Measurements from ENCODE around the gene GKAP1. TPM values are rescaled to one million over a fixed set of nuclear protein-coding genes. Genes with fewer than 3 reads are reported as not detected.

The GKAP1 gene
- total RNA-seq, 1 donor from 2014 or later = 3.5 TPM

DNA sequence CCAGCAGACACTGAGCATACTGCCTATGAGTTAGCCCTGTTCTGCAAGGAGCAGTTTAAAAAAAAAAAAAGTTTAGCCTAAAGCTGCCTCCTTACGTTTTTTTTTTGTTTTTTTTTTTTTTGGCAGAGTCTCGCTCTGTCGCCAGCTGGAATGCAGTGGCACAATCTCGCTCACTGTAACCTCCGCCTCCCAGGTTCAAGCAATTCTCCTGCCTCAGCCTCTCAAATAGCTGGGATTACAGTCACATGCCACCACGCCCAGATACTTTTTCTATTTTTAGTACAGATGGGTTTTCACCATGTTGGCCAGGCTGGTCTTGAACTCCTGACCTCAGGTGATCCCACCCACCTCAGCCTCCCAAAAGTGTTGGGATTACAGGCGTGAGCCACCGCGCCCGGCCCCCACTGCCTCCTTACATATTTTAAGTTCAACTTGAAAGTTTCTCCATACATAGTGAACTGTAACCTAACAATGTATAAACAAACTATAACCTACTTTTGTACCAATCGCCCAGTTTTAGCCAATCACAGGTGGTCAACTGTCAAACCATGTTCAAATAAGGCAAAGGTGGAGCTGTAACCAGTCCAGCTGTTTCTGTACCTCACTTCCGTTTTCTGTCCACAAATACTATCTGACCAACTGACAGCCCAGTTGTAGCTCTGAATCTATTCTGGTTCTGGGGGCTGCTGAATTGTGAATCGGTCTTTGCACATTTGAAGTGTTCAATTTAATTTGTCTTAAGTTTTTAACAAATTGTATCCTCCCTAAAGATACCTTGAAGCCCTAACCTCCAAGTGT lies 17.1 kb downstream of the GKAP1 start:
- no peak overlapping the region for H3K27ac Mint-ChIP-seq (ENCODE audit: unreplicated experiment)
- no peak overlapping the region for H3K4me3 Mint-ChIP-seq (ENCODE audit: unreplicated experiment)
- no peak for DNase-seq (ENCODE audit: low spot score)
- H3K4me1 Mint-ChIP-seq (ENCODE audit: unreplicated experiment) = no peaks in the 10 kb centered on the region
- no peaks in the 10 kb centered on the region for H3K27me3 Mint-ChIP-seq (ENCODE audit: unreplicated experiment)
- no peak for TF ChIP-seq CTCF (IDR thresholded peaks at IDR 0.05; ENCODE audit: unreplicated experiment)
- peaks cover 7% of the 10 kb centered on the region for H3K36me3 Mint-ChIP-seq (ENCODE audit: low read depth, unreplicated experiment)
- H3K9me3 Mint-ChIP-seq (ENCODE audit: unreplicated experiment) = no peaks in the 10 kb centered on the region

DNA sequence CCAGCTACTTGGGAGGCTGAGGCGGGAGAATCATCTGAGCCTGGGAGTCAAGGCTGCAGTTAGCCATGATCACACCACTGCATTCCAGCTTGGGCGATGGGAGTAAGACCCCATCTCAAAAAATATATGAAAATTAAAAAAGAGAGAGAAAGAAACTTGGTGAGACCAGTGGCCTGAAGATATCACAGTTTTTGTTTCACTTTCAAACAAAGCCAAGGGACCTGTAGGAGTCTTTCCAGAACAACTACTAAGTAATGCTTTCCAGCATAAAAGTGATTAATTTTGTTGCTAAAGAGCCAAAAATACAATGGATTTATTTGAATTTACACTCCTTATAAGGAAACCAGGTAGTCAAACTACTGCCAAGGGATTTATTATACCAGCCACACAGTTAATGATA lies 23.5 kb downstream of the GKAP1 start:
- Mint-ChIP-seq H3K9me3 (ENCODE audit: unreplicated experiment) (no peaks in the 10 kb centered on the region), H3K4me1 (ENCODE audit: unreplicated experiment) (no peaks in the 10 kb centered on the region), H3K4me3 (ENCODE audit: unreplicated experiment) (no peak overlapping the region), H3K27me3 (ENCODE audit: unreplicated experiment) (no peaks in the 10 kb centered on the region), H3K36me3 (ENCODE audit: low read depth, unreplicated experiment) (no peaks in the 10 kb centered on the region), H3K27ac (ENCODE audit: unreplicated experiment) (no peak overlapping the region)
- TF ChIP-seq CTCF (IDR thresholded peaks at IDR 0.05; ENCODE audit: unreplicated experiment) = no peak
- no peak for DNase-seq (ENCODE audit: low spot score)

- TF ChIP-seq CTCF (IDR thresholded peaks at IDR 0.05; ENCODE audit: unreplicated experiment) = no peak
- Mint-ChIP-seq H3K27me3 (ENCODE audit: unreplicated experiment) (no peaks in the 10 kb centered on the region), H3K36me3 (ENCODE audit: low read depth, unreplicated experiment) (no peaks in the 10 kb centered on the region), H3K9me3 (ENCODE audit: unreplicated experiment) (no peaks in the 10 kb centered on the region), H3K4me3 (ENCODE audit: unreplicated experiment) (no peak overlapping the region), H3K4me1 (ENCODE audit: unreplicated experiment) (no peaks in the 10 kb centered on the region), H3K27ac (ENCODE audit: unreplicated experiment) (no peak overlapping the region)
- no peak for DNase-seq (ENCODE audit: low spot score)
Measured at GRCh38 chr9:83792746-83793145, 24.8 kb downstream of the GKAP1 start.

DNA sequence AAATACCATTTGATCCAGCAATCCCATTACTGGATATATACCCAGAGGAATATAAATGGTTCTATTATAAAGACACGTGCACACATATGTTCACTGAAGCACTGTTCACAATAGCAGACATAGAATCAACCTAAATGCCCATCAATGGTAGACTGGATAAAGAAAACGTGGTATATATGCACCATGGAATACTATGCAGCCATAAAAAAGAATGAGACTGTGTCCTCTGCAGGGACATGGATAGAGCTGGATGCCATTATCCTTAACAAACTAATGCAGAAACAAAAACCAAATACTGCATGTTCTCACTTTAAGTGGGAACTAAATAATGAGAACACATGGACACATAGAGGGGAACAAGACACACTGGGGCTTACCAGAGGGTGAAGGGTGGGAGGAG lies 39.4 kb downstream of the GKAP1 start:
- Mint-ChIP-seq H3K4me3 (ENCODE audit: unreplicated experiment) (no peak overlapping the region), H3K27me3 (ENCODE audit: unreplicated experiment) (no peaks in the 10 kb centered on the region), H3K4me1 (ENCODE audit: unreplicated experiment) (no peaks in the 10 kb centered on the region), H3K9me3 (ENCODE audit: unreplicated experiment) (no peaks in the 10 kb centered on the region), H3K27ac (ENCODE audit: unreplicated experiment) (no peak overlapping the region), H3K36me3 (ENCODE audit: low read depth, unreplicated experiment) (no peaks in the 10 kb centered on the region)
- no peak for DNase-seq (ENCODE audit: low spot score)
- no peak for TF ChIP-seq CTCF (IDR thresholded peaks at IDR 0.05; ENCODE audit: unreplicated experiment)

GRCh38 chr9:83775932-83776331 lies 41.6 kb downstream of the GKAP1 start:
- Mint-ChIP-seq H3K9me3 (ENCODE audit: unreplicated experiment) (no peaks in the 10 kb centered on the region), H3K4me1 (ENCODE audit: unreplicated experiment) (no peaks in the 10 kb centered on the region), H3K27me3 (ENCODE audit: unreplicated experiment) (no peaks in the 10 kb centered on the region), H3K36me3 (ENCODE audit: low read depth, unreplicated experiment) (no peaks in the 10 kb centered on the region), H3K4me3 (ENCODE audit: unreplicated experiment) (no peak overlapping the region), H3K27ac (ENCODE audit: unreplicated experiment) (no peak overlapping the region)
- TF ChIP-seq CTCF (IDR thresholded peaks at IDR 0.05; ENCODE audit: unreplicated experiment) = no peak
- DNase-seq (ENCODE audit: low spot score) = no peak
